Thyroid gland (tissue), 4 donors: ENCODE results near the gene NSG1. TPM values are rescaled to one million over a fixed set of nuclear protein-coding genes. Genes with fewer than 3 reads are reported as not detected.

Experiments used
- DNase-seq, 2 donors: peaks; one replicate each; pipeline ENCODE4 v3.0.0-alpha.2; 2019
- H3K27ac ChIP-seq, 3 donors: fragments of 200-600 bp; sonication (generic); 1 replicate in 2 of 3; 2 replicates in 1 of 3; pipeline ENCODE4 v1.5.1; 2016 to 2019; ENCODE audit warnings: mild to moderate bottlenecking in 1 of 3, moderate library complexity in 1 of 3
- H3K27me3 ChIP-seq: fragments of 200-600 bp; sonication (generic); one replicate; pipeline ENCODE4 v1.5.1; 2019
- H3K36me3 ChIP-seq, 2 donors: fragments of 200-600 bp; sonication (generic); one replicate each; pipeline ENCODE4 v1.5.1; 2016 to 2019
- H3K4me1 ChIP-seq, 2 donors: fragments of 200-600 bp; sonication (generic); one replicate each; pipeline ENCODE4 v1.5.1; 2017 to 2019
- H3K4me3 ChIP-seq, 3 donors: fragments of 200-600 bp; sonication (generic); replicated peaks in 1 of 3; 1 replicate in 2 of 3; 2 replicates in 1 of 3; pipeline ENCODE4 v1.5.1; 2016; ENCODE audit warnings: mild to moderate bottlenecking in 1 of 3
- H3K9me3 ChIP-seq: fragments of 200-600 bp; sonication (generic); one replicate; pipeline ENCODE4 v1.5.1; 2017
- POLR2A ChIP-seq, 2 donors: fragments of 450-650 bp; IDR thresholded peaks; one replicate each; pipeline ENCODE4 v1.6.1; 2017; ENCODE audit warnings: antibody characterized with exemption in 2 of 2, mild to moderate bottlenecking in 2 of 2, moderate library complexity in 1 of 2
- WGBS, 2 donors: methylation state at CpG; one replicate each; pipeline ENCODE4 v1.1.5; 2017; 5-methylcytosine and 5-hydroxymethylcytosine counted together
- intact Hi-C: fragments of 100-400 bp; cut with DNase I; formaldehyde crosslinking; loops from one replicate; pipeline ENCODE4 v1.15.1; 2023
- total RNA-seq, 4 donors: library from RNA; depleted of rRNA; stranded (reverse); fragments of >200 nt; gene quantifications; one replicate each; pipeline ENCODE4 v1.2.3, GENCODE V29; 2016
- TF ChIP-seq, protein P1 (sequence below), 6 experiments: fragments of 200-600 bp in 3 of 6; fragments of 450-650 bp in 3 of 6; sonication (generic) in 3 of 6; IDR thresholded peaks; one replicate each; pipeline ENCODE4 v1.5.1; 2016 to 2019; ENCODE audit warnings: antibody characterized with exemption in 6 of 6, mild to moderate bottlenecking in 2 of 6, inconsistent platforms in 1 of 6, moderate library complexity in 1 of 6

Gene NSG1
- total RNA-seq, 4 donors from 2014 or later: 0.40 to 0.44 TPM; not detected in 2

DNA sequence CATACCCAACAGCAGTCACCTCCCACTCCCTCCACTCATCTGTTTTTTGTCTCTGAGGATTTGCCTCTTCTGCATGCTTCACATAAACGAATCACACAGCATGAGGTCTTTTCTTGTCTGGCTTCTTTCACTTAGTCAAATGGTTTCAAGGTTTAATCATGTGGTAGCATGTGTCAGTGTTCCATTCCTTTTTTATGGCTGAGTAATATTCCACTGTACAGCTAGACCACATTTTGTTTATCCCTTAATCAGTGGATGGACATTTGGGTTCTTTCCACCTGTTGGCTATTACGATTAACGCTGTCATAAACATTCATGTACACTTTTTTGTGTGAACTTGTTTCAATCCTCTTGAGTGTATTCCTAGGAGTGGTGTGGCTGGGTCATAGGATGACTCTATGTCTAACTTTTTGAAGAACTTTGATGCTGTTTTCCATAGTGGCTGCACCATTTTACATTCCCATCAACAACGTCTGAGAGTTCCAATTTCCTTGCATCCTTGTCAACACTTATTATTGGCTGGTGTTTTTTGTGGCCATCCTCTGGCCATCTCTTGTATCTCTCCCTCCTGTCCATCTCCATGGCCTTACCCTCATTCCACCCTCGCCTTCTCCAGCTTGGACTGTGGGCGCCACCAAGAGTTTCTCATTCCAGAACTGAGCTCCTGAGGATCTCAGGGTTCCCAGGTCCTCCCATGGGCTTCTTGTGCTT lies 12.4 kb upstream of the NSG1 start:
- Histone ChIP-seq H3K4me3 (no peak overlapping the region), H3K27ac (no peak overlapping the region), H3K4me1 (no peaks in the 10 kb centered on the region), H3K36me3 (no peaks in the 10 kb centered on the region), H3K9me3 (no peaks in the 10 kb centered on the region), H3K27me3 (no peaks in the 10 kb centered on the region)
- DNase-seq: no peak
- no peak for TF ChIP-seq POLR2A (IDR thresholded peaks at IDR 0.05)
- TF ChIP-seq, protein P1, sequence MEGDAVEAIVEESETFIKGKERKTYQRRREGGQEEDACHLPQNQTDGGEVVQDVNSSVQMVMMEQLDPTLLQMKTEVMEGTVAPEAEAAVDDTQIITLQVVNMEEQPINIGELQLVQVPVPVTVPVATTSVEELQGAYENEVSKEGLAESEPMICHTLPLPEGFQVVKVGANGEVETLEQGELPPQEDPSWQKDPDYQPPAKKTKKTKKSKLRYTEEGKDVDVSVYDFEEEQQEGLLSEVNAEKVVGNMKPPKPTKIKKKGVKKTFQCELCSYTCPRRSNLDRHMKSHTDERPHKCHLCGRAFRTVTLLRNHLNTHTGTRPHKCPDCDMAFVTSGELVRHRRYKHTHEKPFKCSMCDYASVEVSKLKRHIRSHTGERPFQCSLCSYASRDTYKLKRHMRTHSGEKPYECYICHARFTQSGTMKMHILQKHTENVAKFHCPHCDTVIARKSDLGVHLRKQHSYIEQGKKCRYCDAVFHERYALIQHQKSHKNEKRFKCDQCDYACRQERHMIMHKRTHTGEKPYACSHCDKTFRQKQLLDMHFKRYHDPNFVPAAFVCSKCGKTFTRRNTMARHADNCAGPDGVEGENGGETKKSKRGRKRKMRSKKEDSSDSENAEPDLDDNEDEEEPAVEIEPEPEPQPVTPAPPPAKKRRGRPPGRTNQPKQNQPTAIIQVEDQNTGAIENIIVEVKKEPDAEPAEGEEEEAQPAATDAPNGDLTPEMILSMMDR (IDR thresholded peaks at IDR 0.05): no peak
- intact Hi-C loops: no loop called here
- WGBS, 2 donors: 85 to 91% methylated on average over 6 of the region's 6 CpGs

DNA sequence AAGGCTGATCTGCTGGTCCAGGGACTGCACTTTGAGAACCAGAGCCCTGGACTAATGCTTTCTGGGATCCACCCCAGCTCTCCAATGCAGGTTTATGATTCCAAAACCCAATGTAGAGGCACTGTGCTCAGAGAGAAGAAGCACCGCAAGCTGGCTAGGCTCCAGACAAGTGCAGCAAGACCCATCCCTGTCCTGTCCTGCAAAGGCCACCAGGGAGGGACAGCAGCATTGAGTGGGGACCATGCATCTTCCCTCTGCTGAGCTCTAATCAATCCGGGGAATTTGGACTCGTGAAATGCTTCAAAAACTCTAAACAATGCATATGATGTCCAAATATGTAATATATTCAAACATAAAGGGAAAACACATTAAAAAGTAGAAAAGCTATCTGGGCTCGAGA lies 10.8 kb upstream of the NSG1 start:
- TF ChIP-seq, protein P1 (IDR thresholded peaks at IDR 0.05): no peak
- TF ChIP-seq POLR2A (IDR thresholded peaks at IDR 0.05): no peak

DNA sequence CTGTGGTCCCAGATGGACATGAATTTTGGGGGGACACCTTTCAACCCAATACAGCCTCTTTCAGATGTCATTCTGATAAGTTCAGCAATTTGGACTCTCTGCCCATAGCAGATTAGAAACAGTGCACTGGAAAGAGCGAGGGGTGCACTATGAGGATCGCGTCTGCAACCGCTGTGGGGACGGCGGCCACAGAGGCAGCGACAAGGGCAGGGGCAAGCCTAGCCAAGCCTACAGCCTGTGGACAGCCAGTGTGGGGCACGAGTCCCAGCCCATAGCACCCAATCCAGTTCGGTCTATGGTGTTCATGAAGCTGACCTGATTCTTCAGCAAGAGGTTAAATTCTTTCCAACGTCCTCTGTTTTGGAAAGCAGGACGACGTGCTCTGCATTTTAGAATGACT lies 9.7 kb upstream of the NSG1 start:
- intact Hi-C loops: no loop called here
- DNase-seq: no peak
- no peaks in the 10 kb centered on the region for H3K36me3 ChIP-seq
- 76 to 80% methylated on average over 12 of the region's 12 CpGs for WGBS, 2 donors
- H3K27ac ChIP-seq: no peak overlapping the region
- H3K4me3 ChIP-seq: no peak overlapping the region
- H3K9me3 ChIP-seq: no peaks in the 10 kb centered on the region
- H3K4me1 ChIP-seq: no peaks in the 10 kb centered on the region
- TF ChIP-seq POLR2A (IDR thresholded peaks at IDR 0.05): no peak
- TF ChIP-seq, protein P1 (IDR thresholded peaks at IDR 0.05): no peak
- no peaks in the 10 kb centered on the region for H3K27me3 ChIP-seq

More for the DNA sequence above, 10.8 kb upstream of the NSG1 start:
- Histone ChIP-seq H3K9me3 (no peaks in the 10 kb centered on the region), H3K36me3 (no peaks in the 10 kb centered on the region), H3K4me3 (no peak overlapping the region), H3K4me1 (no peaks in the 10 kb centered on the region), H3K27ac (no peak overlapping the region), H3K27me3 (no peaks in the 10 kb centered on the region)
- no peak for DNase-seq
- intact Hi-C loops: no loop called here
- 72% methylated on average over 4 of the region's 4 CpGs for WGBS, 2 donors

DNA sequence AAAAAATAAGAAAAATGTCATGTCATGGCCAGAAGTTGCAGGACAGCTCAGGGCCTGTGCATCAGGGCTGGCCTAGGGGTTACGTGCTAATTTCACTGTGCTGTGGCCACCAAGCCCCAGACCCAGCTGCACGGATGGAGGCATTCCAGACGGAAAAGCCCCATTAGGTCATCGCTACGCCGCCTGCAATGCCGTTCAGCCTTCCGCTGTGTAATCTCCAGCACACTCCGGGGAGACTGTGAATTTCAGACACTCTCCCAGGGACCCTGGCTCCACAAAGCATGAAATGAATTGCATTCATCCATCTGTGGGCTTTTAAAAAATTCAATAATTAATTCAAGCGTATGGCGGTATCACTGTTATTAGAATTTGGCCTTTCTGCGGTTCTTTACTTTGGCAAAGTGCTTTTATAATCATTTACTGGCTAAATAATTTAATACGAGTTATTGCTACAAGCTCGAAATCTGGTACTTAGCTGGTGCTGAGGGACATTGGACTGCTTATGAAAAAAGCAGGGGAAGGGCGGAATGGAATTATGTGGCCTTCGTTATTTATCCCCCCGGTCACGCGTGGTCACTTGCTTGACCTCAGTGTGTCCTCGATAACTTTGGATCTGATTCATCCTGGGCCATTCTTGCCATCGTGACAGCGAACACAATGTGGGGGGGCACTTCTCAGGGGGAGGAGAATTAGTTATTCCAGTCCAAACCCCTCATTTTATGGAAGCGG lies 9.0 kb upstream of the NSG1 start:
- no peak for DNase-seq
- 75% methylated on average over 23 of the region's 23 CpGs for WGBS, 2 donors
- TF ChIP-seq, protein P1 (IDR thresholded peaks at IDR 0.05): no peak

DNA sequence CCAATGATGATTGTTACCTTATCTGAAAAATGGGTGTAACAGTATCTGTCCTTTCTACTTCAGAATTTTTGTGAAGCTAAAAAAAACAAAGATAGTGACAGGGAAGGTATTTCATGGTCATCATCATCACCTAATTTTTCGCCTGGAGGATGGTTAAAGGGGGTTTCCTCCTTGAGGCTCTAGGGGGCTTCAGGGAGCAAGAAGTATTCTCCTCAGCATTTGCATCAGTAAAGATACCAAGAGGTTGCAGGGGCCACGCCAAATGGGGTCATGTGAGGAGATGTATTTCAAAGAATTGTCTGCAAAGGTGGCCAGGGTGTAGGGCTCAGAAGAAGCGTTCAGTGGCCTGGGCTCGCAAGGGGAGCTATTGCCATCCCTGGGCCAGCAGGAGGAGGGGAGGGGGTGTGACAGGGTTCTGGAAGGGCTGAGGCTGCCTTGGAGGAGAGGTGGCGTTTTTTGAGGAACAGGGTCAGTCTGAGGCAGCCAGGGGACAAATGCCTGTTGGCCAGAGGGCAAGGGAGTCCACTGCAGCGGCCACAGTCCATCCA lies 7.3 kb upstream of the NSG1 start:
- intact Hi-C loops: no loop called here
- WGBS, 2 donors: 63 to 71% methylated on average over 6 of the region's 6 CpGs
- no peak for DNase-seq
- no peaks in the 10 kb centered on the region for H3K4me1 ChIP-seq
- no peak overlapping the region for H3K4me3 ChIP-seq
- no peaks in the 10 kb centered on the region for H3K27me3 ChIP-seq
- no peaks in the 10 kb centered on the region for H3K36me3 ChIP-seq
- TF ChIP-seq, protein P1 (IDR thresholded peaks at IDR 0.05): no peak
- TF ChIP-seq POLR2A (IDR thresholded peaks at IDR 0.05): no peak
- H3K27ac ChIP-seq: no peak overlapping the region
- no peaks in the 10 kb centered on the region for H3K9me3 ChIP-seq

More for the DNA sequence above, 9.0 kb upstream of the NSG1 start:
- Histone ChIP-seq H3K4me3 (no peak overlapping the region), H3K27ac (no peak overlapping the region), H3K27me3 (no peaks in the 10 kb centered on the region), H3K36me3 (no peaks in the 10 kb centered on the region), H3K4me1 (no peaks in the 10 kb centered on the region), H3K9me3 (no peaks in the 10 kb centered on the region)
- intact Hi-C loops: no loop called here
